Measurements from ENCODE around the gene ADD1.

GRCh38 chr4:2924286-2924685 lies 80.6 kb downstream of the ADD1 start:
- TF ChIP-seq CTCF (optimal IDR thresholded peaks at IDR 0.05 in 1 of 3, IDR thresholded peaks at IDR 0.05 in 1 of 3, conservative IDR thresholded peaks at IDR 0.05 in 1 of 3; ENCODE audit: extremely low read depth in 1 of 3, insufficient read depth in 2 of 3, low read length in 3 of 3): no peak
- TF ChIP-seq EZH2 (IDR thresholded peaks at IDR 0.05; ENCODE audit: low read length): no peak
